IPS-18a (cell line): ENCODE data around the gene RAI1.

Experiments used
- H3K27ac ChIP-seq: one replicate; pipeline ENCODE4 v1.5.1; 2013; ENCODE audit warnings: low read length
- H3K27me3 ChIP-seq: one replicate; pipeline ENCODE4 v1.6.1; 2013; ENCODE audit warnings: mild to moderate bottlenecking, low read length; ENCODE audit not compliant: control insufficient read depth, insufficient read depth
- H3K36me3 ChIP-seq: one replicate; pipeline ENCODE4 v1.6.1; 2013; ENCODE audit warnings: low read depth, low read length; ENCODE audit not compliant: control insufficient read depth
- H3K4me1 ChIP-seq: one replicate; pipeline ENCODE4 v1.6.1; 2013; ENCODE audit warnings: low read depth, low read length; ENCODE audit not compliant: control insufficient read depth
- H3K4me3 ChIP-seq: one replicate; pipeline ENCODE4 v1.5.1; 2013; ENCODE audit warnings: low read length
- H3K9ac ChIP-seq: one replicate; pipeline ENCODE4 v1.6.1; 2013; ENCODE audit warnings: mild to moderate bottlenecking, low read length, moderate library complexity
- H3K9me3 ChIP-seq: one replicate; pipeline ENCODE4 v1.6.1; 2013; ENCODE audit warnings: low read depth, low read length; ENCODE audit not compliant: control insufficient read depth

RAI1 gene

GRCh38 chr17:17836818-17837379, 155.6 kb downstream of the RAI1 start, which contains the start of gene SREBF1:
Gene SREBF1, minus strand, starts transcription at chr17:17836986. Its CDS starts 169 bp downstream, at chr17:17836817.
- Histone ChIP-seq H3K27ac (peak within 1 kb of the TSS; percentile 82), H3K27me3 (no peaks in the 10 kb centered on the region), H3K4me3 (peak within 1 kb of the TSS; percentile 82), H3K9me3 (no peaks in the 10 kb centered on the region), H3K36me3 (no peaks in the 10 kb centered on the region), H3K4me1 (peaks cover 47% of the 10 kb centered on the region), H3K9ac (peak within 1 kb of the TSS; percentile 94)

- H3K27me3 ChIP-seq = no peaks in the 10 kb centered on the region
- peak overlapping the region; percentile 94 for H3K9ac ChIP-seq
- peak overlapping the region; percentile 82 for H3K4me3 ChIP-seq
- peaks cover 47% of the 10 kb centered on the region for H3K4me1 ChIP-seq
- no peaks in the 10 kb centered on the region for H3K36me3 ChIP-seq
- H3K27ac ChIP-seq = peak overlapping the region; percentile 82
- no peaks in the 10 kb centered on the region for H3K9me3 ChIP-seq
These were observed 156.1 kb downstream of the RAI1 start for GRCh38 chr17:17837380-17837821.

GRCh38 chr17:17837966-17838962, 157.0 kb downstream of the RAI1 start:
- peak overlapping the region; percentile 94 for H3K9ac ChIP-seq
- H3K27me3 ChIP-seq = no peaks in the 10 kb centered on the region
- H3K4me1 ChIP-seq = peaks cover 47% of the 10 kb centered on the region
- no peaks in the 10 kb centered on the region for H3K36me3 ChIP-seq
- peak overlapping the region; percentile 82 for H3K27ac ChIP-seq
- peak overlapping the region; percentile 31 for H3K4me3 ChIP-seq
- no peaks in the 10 kb centered on the region for H3K9me3 ChIP-seq

DNA sequence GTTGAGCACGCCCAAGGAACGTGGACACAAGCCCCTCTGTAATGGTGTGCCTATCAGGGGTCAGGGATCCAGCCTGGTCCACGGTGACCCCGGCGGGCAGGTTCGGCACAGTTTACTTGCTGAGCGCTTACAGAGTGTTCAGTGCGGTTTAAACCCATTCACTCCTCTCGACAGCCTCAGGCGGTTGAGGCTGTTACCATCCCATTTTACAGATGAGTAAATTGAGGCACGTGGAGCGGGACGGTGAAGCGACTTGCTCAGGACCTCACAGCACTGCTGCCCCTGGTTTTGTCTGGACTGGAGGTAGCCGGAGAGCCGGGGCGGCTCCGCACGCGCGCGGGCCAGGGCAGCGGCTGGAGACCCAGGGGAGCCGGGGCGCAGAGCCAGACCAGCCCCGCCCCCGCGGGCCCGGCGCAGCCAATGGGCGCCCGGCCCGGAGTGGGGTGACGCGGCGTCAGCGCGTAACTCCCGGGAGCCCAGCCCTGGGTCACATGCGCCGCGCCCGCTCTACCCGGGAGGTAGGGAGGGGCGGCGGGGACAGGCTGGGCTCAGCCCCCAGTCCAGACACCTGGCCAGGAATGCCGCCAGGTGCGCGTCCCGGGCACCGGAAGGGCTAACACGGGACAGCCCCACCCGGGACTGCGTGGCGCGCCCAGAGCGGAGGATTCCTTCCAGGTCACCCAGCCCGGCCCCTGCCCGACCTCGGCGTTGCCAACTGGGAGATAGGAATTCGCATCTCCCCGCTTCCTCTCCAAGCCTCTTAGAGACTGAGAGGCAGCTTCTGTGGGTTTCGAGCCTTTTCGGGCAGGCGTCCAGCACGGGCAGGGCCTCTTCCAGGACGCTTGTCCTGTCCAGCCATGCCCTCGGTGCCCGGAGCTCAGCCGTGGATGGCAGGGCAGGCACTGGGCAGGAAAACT, 158.8 kb downstream of the RAI1 start:
- no peaks in the 10 kb centered on the region for H3K27me3 ChIP-seq
- H3K4me3 ChIP-seq = peak overlapping the region; percentile 43
- peak overlapping the region; percentile 67 for H3K9ac ChIP-seq
- peaks cover 44% of the 10 kb centered on the region for H3K4me1 ChIP-seq
- peak overlapping the region; percentile 88 for H3K27ac ChIP-seq
- H3K9me3 ChIP-seq = no peaks in the 10 kb centered on the region
- H3K36me3 ChIP-seq = no peaks in the 10 kb centered on the region

GRCh38 chr17:17840751-17841591, 159.7 kb downstream of the RAI1 start:
- no peaks in the 10 kb centered on the region for H3K36me3 ChIP-seq
- no peaks in the 10 kb centered on the region for H3K27me3 ChIP-seq
- peak overlapping the region; percentile 43 for H3K27ac ChIP-seq
- H3K4me3 ChIP-seq = peak overlapping the region; percentile 43
- H3K9ac ChIP-seq = no peak overlapping the region
- H3K9me3 ChIP-seq = no peaks in the 10 kb centered on the region
- H3K4me1 ChIP-seq = peaks cover 35% of the 10 kb centered on the region

- Histone ChIP-seq H3K4me3 (no peak overlapping the region), H3K9me3 (no peaks in the 10 kb centered on the region), H3K27ac (no peak overlapping the region), H3K9ac (no peak overlapping the region), H3K4me1 (peaks cover 35% of the 10 kb centered on the region), H3K27me3 (no peaks in the 10 kb centered on the region), H3K36me3 (no peaks in the 10 kb centered on the region)
These were observed 160.4 kb downstream of the RAI1 start for GRCh38 chr17:17841601-17842025.

DNA sequence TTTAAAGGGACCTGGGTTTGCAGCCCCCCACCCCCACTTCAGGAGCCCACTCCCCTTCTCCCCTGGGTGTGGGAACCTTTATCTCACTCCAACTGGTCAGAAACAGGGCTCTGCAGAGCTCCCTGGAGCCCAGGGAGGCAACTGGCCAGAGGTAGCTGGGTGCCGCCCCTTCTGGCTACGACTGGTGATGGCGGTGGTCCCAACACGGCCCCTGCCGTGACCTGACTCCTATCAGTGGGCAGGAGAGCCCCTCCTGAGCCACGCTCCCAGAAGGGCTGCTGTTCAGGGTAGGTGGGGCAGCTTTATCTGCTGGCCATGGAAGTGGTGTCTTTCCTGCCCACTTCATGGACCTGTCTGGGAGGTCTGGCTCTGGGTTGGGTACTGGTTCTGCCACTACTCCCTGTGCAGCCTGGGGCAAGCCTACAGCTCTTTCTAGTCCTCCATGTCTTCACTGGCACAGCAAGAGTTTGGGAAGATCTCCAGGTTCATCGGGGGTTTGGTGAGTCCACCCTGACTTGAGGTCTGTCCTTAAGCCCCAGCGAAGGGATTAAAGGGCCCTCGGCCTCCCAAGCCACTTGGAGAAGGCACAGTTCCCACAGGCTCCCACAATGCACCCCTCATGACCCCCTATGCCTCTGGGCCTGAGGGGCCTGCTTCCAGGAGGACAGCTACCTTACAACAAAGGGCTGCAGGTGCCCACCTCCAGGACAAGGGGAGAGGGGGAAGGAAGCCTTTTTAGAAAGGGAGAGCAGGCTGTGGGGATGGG, 161.0 kb downstream of the RAI1 start:
- Histone ChIP-seq H3K4me1 (peaks cover 31% of the 10 kb centered on the region), H3K27ac (no peak overlapping the region), H3K27me3 (no peaks in the 10 kb centered on the region), H3K4me3 (no peak overlapping the region), H3K36me3 (no peaks in the 10 kb centered on the region), H3K9ac (no peak overlapping the region), H3K9me3 (no peaks in the 10 kb centered on the region)

DNA sequence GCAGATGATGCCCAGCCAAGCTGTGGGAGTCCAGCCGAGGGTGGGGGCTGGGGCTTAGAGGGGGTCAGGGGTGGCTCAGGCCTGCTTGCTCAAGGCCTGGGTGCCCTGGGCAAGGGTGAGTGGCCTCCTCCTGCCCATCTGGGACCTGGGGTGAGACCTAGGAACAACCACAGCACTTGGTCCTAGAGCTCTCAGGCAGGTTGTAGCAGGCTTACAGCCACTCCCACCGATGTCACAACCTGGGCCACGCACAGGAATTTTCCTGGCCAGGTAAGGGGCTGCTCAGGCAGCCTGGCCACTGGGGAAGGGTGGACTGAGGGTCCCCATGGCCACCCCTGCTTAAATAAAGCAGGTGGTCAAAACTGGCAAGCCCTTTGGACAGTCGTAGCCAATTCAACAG, 161.8 kb downstream of the RAI1 start:
- no peaks in the 10 kb centered on the region for H3K36me3 ChIP-seq
- H3K27ac ChIP-seq = no peak overlapping the region
- H3K27me3 ChIP-seq = no peaks in the 10 kb centered on the region
- H3K9me3 ChIP-seq = no peaks in the 10 kb centered on the region
- H3K4me3 ChIP-seq = no peak overlapping the region
- H3K4me1 ChIP-seq = peaks cover 23% of the 10 kb centered on the region
- no peak overlapping the region for H3K9ac ChIP-seq

DNA sequence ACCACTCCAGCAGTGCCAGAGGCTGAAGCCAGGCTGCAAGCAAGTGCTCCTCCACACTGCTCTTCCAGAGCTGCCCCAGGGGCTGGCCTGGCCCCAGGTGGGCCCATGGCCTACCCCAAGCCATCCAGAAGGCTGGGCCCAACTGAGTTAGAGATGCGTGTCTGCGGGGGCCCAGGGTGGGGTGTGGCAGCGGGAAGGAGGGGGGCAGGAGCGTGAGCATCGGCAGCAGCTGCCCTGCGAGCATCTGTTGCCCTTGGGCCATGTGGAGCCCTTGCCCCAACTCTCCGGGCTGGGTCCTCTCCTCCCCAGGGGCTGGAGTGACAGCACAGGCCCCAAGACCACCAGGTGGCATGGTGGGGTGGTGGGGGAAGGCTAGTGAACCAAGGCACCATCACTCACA, 162.8 kb downstream of the RAI1 start:
- peaks cover 17% of the 10 kb centered on the region for H3K4me1 ChIP-seq

DNA sequence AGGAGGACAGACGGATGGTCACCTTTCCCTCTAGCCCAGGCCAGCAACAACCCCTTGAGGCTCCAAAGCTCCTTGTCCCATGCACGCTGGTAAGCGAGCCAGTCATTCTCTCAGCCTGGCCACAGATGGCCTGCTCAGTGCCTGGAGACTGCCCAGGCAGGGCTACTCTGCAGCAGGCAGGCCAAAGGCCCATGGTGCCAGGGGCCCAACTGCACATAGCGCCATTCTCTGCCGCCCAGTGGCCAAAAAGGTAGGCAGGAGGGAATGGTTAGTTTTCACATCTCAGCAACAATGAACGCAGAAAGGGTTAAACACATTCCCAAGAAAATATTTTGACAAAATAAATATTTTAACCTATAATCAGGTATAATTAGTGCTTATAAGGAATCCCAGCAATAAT, 163.2 kb downstream of the RAI1 start:
- no peaks in the 10 kb centered on the region for H3K9me3 ChIP-seq
- no peaks in the 10 kb centered on the region for H3K36me3 ChIP-seq
- no peak overlapping the region for H3K27ac ChIP-seq
- no peak overlapping the region for H3K4me3 ChIP-seq
- H3K9ac ChIP-seq = no peak overlapping the region
- H3K27me3 ChIP-seq = no peaks in the 10 kb centered on the region
- H3K4me1 ChIP-seq = peaks cover 14% of the 10 kb centered on the region

More for the DNA sequence above, 162.8 kb downstream of the RAI1 start:
- H3K27me3 ChIP-seq = no peaks in the 10 kb centered on the region
- no peaks in the 10 kb centered on the region for H3K9me3 ChIP-seq
- no peak overlapping the region for H3K27ac ChIP-seq
- H3K4me3 ChIP-seq = no peak overlapping the region
- no peak overlapping the region for H3K9ac ChIP-seq
- no peaks in the 10 kb centered on the region for H3K36me3 ChIP-seq
